GM12878 (cell line): ENCODE data around the gene STK10.

Experiments used
- BHLHE40 ChIP-seq, 2 experiments: fragments of 450-650 bp in 1 of 2; IDR thresholded peaks; 2 replicates each; pipeline ENCODE4 v1.6.1; 2011 to 2017; ENCODE audit warnings: low read depth in 2 of 2, borderline replicate concordance in 1 of 2, improper control_type of control experiment in 1 of 2, low read length in 1 of 2, mild to moderate bottlenecking in 1 of 2
- CHD1 ChIP-seq: IDR thresholded peaks from 2 replicates; pipeline ENCODE4 v1.6.1; 2012; ENCODE audit warnings: low read depth, low read length, improper control_type of control experiment
- CTCF ChIP-seq, 3 experiments: IDR thresholded peaks in 2 of 3; conservative IDR thresholded peaks in 1 of 3; 2 replicates each; pipeline ENCODE4 v1.5.1; 2011; ENCODE audit warnings: low read depth in 3 of 3, low read length in 3 of 3, mild to moderate bottlenecking in 3 of 3, control low read depth in 2 of 3, moderate library complexity in 2 of 3, inconsistent platforms in 1 of 3, mixed read lengths in 1 of 3; ENCODE audit not compliant: control insufficient read depth in 2 of 3, insufficient read depth in 1 of 3; ENCODE audit errors: extremely low read depth in 1 of 3
- ESRRA ChIP-seq: IDR thresholded peaks from 2 replicates; pipeline ENCODE4 v1.6.1; 2012; ENCODE audit warnings: mild to moderate bottlenecking, low read length, improper control_type of control experiment
- FOS ChIP-seq: IDR thresholded peaks from 3 replicates; pipeline ENCODE4 v1.6.1; 2011; ENCODE audit warnings: borderline replicate concordance; ENCODE audit not compliant: insufficient read length; ENCODE audit errors: extremely low read depth
- NFYB ChIP-seq: IDR thresholded peaks from 2 replicates; pipeline ENCODE4 v1.6.1; 2011; ENCODE audit warnings: low read depth, mild to moderate bottlenecking, low read length, improper control_type of control experiment, moderate library complexity; ENCODE audit not compliant: insufficient read depth
- PML ChIP-seq: IDR thresholded peaks from 2 replicates; pipeline ENCODE4 v1.6.1; 2012; ENCODE audit warnings: low read length, inconsistent platforms
- POLR2AphosphoS5 ChIP-seq: IDR thresholded peaks from 2 replicates; pipeline ENCODE4 v1.6.1; 2011; ENCODE audit warnings: mild to moderate bottlenecking, low read length, inconsistent platforms
- TAF1 ChIP-seq: IDR thresholded peaks from 2 replicates; pipeline ENCODE4 v1.6.1; 2011; ENCODE audit warnings: mild to moderate bottlenecking, low read depth, low read length, borderline replicate concordance
- ZNF384 ChIP-seq: IDR thresholded peaks from 2 replicates; pipeline ENCODE4 v1.6.1; 2012; ENCODE audit warnings: low read depth, mild to moderate bottlenecking, low read length, improper control_type of control experiment, borderline replicate concordance

- TF ChIP-seq CTCF (IDR thresholded peaks at IDR 0.05 in 2 of 3, conservative IDR thresholded peaks at IDR 0.05 in 1 of 3; ENCODE audit: control insufficient read depth in 2 of 3, extremely low read depth in 1 of 3, insufficient read depth in 1 of 3, low read depth in 3 of 3, low read length in 3 of 3) (no peak), ESRRA (no peak), FOS (no peak), POLR2AphosphoS5 (no peak), TAF1 (no peak), ZNF384 (no peak), BHLHE40 (IDR thresholded peaks at IDR 0.05; ENCODE audit: borderline replicate concordance in 1 of 2, low read depth in 2 of 2, low read length in 1 of 2) (no peak), CHD1 (no peak), NFYB (no peak), PML (no peak)
Measured at GRCh38 chr5:172063463-172064235, 124.4 kb downstream of the STK10 start.
